ENCODE data around the gene FBLN5.

FBLN5 gene, protein sequence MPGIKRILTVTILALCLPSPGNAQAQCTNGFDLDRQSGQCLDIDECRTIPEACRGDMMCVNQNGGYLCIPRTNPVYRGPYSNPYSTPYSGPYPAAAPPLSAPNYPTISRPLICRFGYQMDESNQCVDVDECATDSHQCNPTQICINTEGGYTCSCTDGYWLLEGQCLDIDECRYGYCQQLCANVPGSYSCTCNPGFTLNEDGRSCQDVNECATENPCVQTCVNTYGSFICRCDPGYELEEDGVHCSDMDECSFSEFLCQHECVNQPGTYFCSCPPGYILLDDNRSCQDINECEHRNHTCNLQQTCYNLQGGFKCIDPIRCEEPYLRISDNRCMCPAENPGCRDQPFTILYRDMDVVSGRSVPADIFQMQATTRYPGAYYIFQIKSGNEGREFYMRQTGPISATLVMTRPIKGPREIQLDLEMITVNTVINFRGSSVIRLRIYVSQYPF

GRCh38 chr14:91947475-91948184, at the start of gene FBLN5:
Gene FBLN5, minus strand, starts transcription at chr14:91947694. Its CDS starts 465 bp downstream, at chr14:91947229.
- peak within 1 kb of the TSS; percentile 12 for H3K27ac Mint-ChIP-seq
- peaks cover 16% of the 10 kb centered on the region for H3K4me1 Mint-ChIP-seq (ENCODE audit: low read depth)
- H3K9me3 Mint-ChIP-seq = no peaks in the 10 kb centered on the region
- H3K4me3 Mint-ChIP-seq = peak within 1 kb of the TSS; percentile 83
- peaks cover 36% of the 10 kb centered on the region for H3K27me3 Mint-ChIP-seq
- no peaks in the 10 kb centered on the region for H3K36me3 Mint-ChIP-seq (ENCODE audit: low read depth)

DNA sequence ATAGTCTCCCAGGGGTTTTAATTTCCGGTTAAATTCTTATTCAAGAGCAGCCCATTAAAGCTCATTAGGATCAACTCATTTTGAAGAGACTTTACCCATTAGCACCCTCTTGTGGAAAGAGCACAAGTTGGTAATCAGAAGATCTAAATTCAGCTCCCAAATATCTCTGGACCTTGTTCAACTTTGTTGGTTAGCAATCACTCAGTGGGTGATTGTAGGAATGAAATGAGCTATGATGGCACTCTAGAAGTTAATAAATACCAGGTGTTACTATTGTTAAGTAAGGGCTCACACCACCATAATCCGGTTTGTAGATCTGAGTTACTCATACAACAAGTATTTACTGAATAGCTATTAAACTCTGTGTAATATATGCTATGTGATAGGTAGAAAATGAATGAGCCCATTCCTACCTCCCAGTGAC, 49.5 kb upstream of the FBLN5 start:
- Mint-ChIP-seq H3K36me3 (ENCODE audit: low read depth) (peaks cover 55% of the 10 kb centered on the region), H3K9me3 (no peaks in the 10 kb centered on the region), H3K27ac (no peak overlapping the region), H3K4me3 (no peak overlapping the region), H3K27me3 (no peaks in the 10 kb centered on the region), H3K4me1 (ENCODE audit: low read depth) (peaks cover 42% of the 10 kb centered on the region)

DNA sequence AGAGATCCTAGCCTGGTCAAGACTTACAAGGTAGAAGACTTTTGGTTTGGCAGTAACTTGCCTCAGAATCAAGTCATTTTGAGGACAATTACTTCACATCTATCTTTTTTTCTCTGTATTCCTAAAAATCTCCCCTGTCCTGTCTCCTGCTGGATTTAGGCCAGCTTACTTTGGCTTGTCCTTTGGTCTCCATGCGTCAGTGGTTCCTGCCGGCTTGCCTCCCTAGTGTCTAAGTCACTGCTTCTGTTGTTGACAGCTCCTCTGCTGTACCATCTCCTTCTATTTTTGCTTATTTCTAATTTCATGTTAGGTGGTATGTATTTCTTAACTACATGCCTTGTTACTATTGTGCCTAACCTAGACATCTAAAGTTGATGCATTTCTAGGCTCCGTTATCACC, 39.7 kb upstream of the FBLN5 start:
- Mint-ChIP-seq H3K9me3 (no peaks in the 10 kb centered on the region), H3K4me1 (ENCODE audit: low read depth) (peaks cover 4% of the 10 kb centered on the region), H3K4me3 (no peak overlapping the region), H3K36me3 (ENCODE audit: low read depth) (peaks cover 78% of the 10 kb centered on the region), H3K27me3 (no peaks in the 10 kb centered on the region), H3K27ac (no peak overlapping the region)

- H3K4me1 Mint-ChIP-seq (ENCODE audit: low read depth) = peaks cover 8% of the 10 kb centered on the region
- H3K27ac Mint-ChIP-seq = no peak overlapping the region
- no peak overlapping the region for H3K4me3 Mint-ChIP-seq
- H3K9me3 Mint-ChIP-seq = no peaks in the 10 kb centered on the region
- peaks cover 70% of the 10 kb centered on the region for H3K36me3 Mint-ChIP-seq (ENCODE audit: low read depth)
- H3K27me3 Mint-ChIP-seq = no peaks in the 10 kb centered on the region
Measured at GRCh38 chr14:91985521-91986255, 38.2 kb upstream of the FBLN5 start.

DNA sequence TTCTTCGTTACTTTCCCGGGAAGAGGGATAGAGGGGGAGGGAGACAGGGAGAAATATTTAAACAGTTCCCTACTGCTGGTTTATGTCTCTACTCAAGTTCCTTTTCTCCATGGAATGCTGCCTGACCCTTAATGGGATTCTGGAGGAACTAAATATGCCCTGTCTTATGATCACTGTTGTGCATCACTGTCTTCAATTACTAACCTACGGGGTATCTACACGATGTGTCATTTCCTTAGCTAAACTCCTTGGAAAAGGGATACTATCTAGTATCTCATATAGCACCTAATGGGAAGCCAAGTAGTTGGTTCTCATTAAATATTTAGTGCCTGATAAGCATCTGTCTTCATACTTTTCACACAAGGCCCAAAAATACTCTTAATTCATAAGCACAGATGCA, 37.5 kb upstream of the FBLN5 start:
- no peaks in the 10 kb centered on the region for H3K27me3 Mint-ChIP-seq
- no peak overlapping the region for H3K27ac Mint-ChIP-seq
- H3K4me3 Mint-ChIP-seq = no peak overlapping the region
- H3K9me3 Mint-ChIP-seq = no peaks in the 10 kb centered on the region
- peaks cover 15% of the 10 kb centered on the region for H3K4me1 Mint-ChIP-seq (ENCODE audit: low read depth)
- H3K36me3 Mint-ChIP-seq (ENCODE audit: low read depth) = peaks cover 68% of the 10 kb centered on the region

- Mint-ChIP-seq H3K9me3 (no peaks in the 10 kb centered on the region), H3K27me3 (no peaks in the 10 kb centered on the region), H3K4me3 (no peak overlapping the region), H3K36me3 (ENCODE audit: low read depth) (peaks cover 56% of the 10 kb centered on the region), H3K4me1 (ENCODE audit: low read depth) (peaks cover 26% of the 10 kb centered on the region), H3K27ac (no peak overlapping the region)
Measured at GRCh38 chr14:91983588-91983987, 36.1 kb upstream of the FBLN5 start.

DNA sequence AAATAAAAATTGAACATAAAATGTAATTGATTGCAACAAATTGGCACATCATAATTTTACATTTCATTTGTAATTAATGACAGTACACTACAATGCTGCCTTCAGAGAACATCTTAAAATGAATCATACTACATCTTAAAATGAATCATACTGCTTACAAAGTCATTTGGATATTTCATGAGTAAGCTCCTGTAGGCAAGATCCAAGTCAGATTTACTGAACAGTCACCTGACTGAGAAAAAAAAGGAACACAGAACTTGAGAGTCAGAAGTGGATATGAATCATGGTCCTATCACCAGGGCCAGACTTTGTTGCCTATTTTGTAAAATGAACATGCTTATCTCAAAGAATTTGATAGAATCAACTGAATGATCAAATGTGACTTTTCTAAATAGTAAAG, 32.7 kb upstream of the FBLN5 start:
- Mint-ChIP-seq H3K27me3 (no peaks in the 10 kb centered on the region), H3K4me3 (no peak overlapping the region), H3K4me1 (ENCODE audit: low read depth) (peaks cover 36% of the 10 kb centered on the region), H3K27ac (no peak overlapping the region), H3K36me3 (ENCODE audit: low read depth) (peaks cover 36% of the 10 kb centered on the region), H3K9me3 (no peaks in the 10 kb centered on the region)

- peaks cover 33% of the 10 kb centered on the region for H3K4me1 Mint-ChIP-seq (ENCODE audit: low read depth)
- no peaks in the 10 kb centered on the region for H3K9me3 Mint-ChIP-seq
- H3K27ac Mint-ChIP-seq = no peak overlapping the region
- no peak overlapping the region for H3K4me3 Mint-ChIP-seq
- peaks cover 26% of the 10 kb centered on the region for H3K36me3 Mint-ChIP-seq (ENCODE audit: low read depth)
- no peaks in the 10 kb centered on the region for H3K27me3 Mint-ChIP-seq
Measured at GRCh38 chr14:91977884-91978283, 30.4 kb upstream of the FBLN5 start.

GRCh38 chr14:91975763-91976162, 28.3 kb upstream of the FBLN5 start:
- Mint-ChIP-seq H3K4me3 (no peak overlapping the region), H3K36me3 (ENCODE audit: low read depth) (peaks cover 28% of the 10 kb centered on the region), H3K27ac (no peak overlapping the region), H3K27me3 (no peaks in the 10 kb centered on the region), H3K4me1 (ENCODE audit: low read depth) (peaks cover 27% of the 10 kb centered on the region), H3K9me3 (no peaks in the 10 kb centered on the region)

- Mint-ChIP-seq H3K27ac (no peak overlapping the region), H3K4me3 (no peak overlapping the region), H3K27me3 (no peaks in the 10 kb centered on the region)
Measured at GRCh38 chr14:91971188-91971778, 23.8 kb upstream of the FBLN5 start.

GRCh38 chr14:91968280-91968679, 20.8 kb upstream of the FBLN5 start:
- H3K4me3 Mint-ChIP-seq = no peak overlapping the region
- peak overlapping the region; percentile 47 for H3K27ac Mint-ChIP-seq
- no peaks in the 10 kb centered on the region for H3K9me3 Mint-ChIP-seq
- peaks cover 21% of the 10 kb centered on the region for H3K4me1 Mint-ChIP-seq (ENCODE audit: low read depth)
- H3K27me3 Mint-ChIP-seq = no peaks in the 10 kb centered on the region
- peaks cover 29% of the 10 kb centered on the region for H3K36me3 Mint-ChIP-seq (ENCODE audit: low read depth)

More at GRCh38 chr14:91971188-91971778, 23.8 kb upstream of the FBLN5 start:
- Mint-ChIP-seq H3K36me3 (ENCODE audit: low read depth) (peaks cover 44% of the 10 kb centered on the region), H3K9me3 (no peaks in the 10 kb centered on the region), H3K4me1 (ENCODE audit: low read depth) (peaks cover 21% of the 10 kb centered on the region)

- Mint-ChIP-seq H3K4me3 (no peak overlapping the region), H3K9me3 (no peaks in the 10 kb centered on the region), H3K4me1 (ENCODE audit: low read depth) (peaks cover 31% of the 10 kb centered on the region), H3K36me3 (ENCODE audit: low read depth) (peaks cover 20% of the 10 kb centered on the region), H3K27ac (peak overlapping the region; percentile 1), H3K27me3 (no peaks in the 10 kb centered on the region)
Measured at GRCh38 chr14:91964724-91965123, 17.2 kb upstream of the FBLN5 start.

GRCh38 chr14:91964011-91964410, 16.5 kb upstream of the FBLN5 start:
- H3K9me3 Mint-ChIP-seq = no peaks in the 10 kb centered on the region
- no peak overlapping the region for H3K27ac Mint-ChIP-seq
- no peak overlapping the region for H3K4me3 Mint-ChIP-seq
- peaks cover 13% of the 10 kb centered on the region for H3K36me3 Mint-ChIP-seq (ENCODE audit: low read depth)
- H3K4me1 Mint-ChIP-seq (ENCODE audit: low read depth) = peaks cover 30% of the 10 kb centered on the region
- no peaks in the 10 kb centered on the region for H3K27me3 Mint-ChIP-seq

DNA sequence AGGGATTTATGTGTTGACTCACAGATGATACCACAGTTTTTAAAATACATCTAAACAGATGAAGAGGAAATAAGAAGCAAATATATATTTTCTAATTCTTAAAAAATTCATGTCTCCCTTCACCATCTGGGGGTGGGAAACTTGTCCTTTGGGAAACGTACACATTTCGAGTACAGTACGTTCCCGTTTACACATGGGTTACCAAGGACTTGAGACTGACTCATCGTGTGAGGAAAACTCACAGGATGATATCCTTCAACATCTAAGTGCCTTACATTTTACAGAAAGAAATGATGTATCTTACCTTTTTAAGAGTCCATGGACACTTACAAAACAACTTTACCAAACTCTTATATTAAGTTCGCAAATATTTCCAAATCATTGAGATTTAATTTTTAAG, 16.0 kb upstream of the FBLN5 start:
- Mint-ChIP-seq H3K36me3 (ENCODE audit: low read depth) (peaks cover 7% of the 10 kb centered on the region), H3K27ac (no peak overlapping the region), H3K9me3 (no peaks in the 10 kb centered on the region), H3K27me3 (no peaks in the 10 kb centered on the region), H3K4me1 (ENCODE audit: low read depth) (peaks cover 24% of the 10 kb centered on the region), H3K4me3 (no peak overlapping the region)
